Medulla oblongata (tissue), 1 donor: Measurements from ENCODE around the gene ROBO1.
"Not testable (repeated sequence)": the region's sequence is repeated elsewhere in the genome, so short reads cannot be mapped to it uniquely, and the experiment has no call there.

Experiments used
- DNase-seq: peaks from one replicate; pipeline ENCODE4 v3.0.0-alpha.2; 2015; ENCODE audit errors: extremely low spot score

Gene ROBO1

DNA sequence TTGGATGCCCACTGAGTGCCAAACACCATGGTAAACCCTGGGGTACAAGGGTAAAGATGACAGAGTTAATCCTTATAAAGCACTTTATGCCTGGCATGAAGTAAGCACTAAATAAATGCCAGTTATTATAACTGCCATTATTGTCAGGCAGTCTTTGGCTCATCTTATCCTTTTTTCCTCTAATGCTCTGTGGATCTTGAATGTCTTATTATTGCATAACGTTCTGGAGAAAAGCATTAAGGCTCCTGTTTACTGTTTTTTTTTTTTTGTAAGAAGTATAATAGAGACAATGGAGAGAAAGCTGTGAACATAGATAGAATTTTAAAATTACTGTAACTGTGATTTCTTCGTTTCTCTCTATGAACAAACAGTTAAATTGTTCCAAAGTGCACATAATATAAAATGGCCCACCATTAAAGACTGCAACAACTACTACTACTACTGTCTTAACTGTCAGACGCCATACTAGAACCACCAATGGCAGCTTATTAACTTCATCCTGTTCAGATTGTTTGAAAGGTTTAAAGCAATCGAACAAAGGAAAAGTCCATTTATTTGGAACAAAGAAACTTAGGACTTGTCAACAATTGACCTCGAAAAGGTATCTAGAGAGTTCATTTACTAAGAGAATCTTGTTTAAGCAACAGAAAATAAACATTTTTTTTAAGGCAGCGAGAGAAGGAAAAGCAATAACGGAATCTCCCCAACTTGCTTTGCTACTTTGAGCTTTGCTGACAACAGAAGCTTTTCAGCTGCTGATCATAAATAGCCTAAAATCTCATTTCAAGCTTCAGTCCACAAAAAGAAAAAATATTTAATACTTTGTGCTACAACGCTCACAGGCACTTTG, 520.7 kb downstream of the ROBO1 start:
- DNase-seq: no peak

DNA sequence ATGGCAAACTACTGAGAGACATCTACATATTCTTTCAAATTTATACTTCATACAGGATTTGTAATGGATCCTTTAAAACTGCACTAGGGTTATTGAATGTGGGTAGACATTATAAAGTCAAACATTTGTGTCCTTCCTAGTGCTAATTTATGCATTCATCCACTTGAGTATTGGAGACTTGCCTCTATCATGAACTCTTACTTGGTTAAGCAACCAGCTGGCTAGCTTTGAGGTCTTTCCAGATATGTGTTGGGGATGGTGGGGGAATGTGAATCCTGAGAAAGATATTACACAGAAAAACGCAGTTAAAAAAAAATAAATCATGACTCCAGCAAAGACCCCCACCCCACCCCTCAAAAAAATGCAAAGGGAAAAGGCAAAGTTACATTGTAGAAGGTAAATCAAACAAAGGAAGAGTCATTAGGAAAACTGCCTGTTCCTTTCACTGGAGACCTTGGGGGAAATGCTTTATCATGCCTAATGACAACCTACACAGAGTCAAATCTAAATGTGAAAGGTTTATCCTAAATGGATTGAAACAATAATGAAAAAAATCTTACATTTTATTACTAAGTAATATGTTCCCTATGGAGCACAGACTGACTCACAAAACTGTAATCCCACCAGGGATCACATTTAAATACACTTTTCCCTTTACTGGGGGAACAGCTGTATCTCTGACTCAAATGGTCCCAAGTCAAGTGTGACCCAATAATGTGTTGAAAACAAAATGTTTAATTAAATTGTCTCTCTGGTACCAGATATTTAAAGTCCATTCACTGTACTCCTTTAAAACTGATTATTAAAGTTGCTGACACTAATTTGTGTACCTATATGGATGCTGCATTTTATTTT, 522.3 kb downstream of the ROBO1 start:
- no peak for DNase-seq

DNA sequence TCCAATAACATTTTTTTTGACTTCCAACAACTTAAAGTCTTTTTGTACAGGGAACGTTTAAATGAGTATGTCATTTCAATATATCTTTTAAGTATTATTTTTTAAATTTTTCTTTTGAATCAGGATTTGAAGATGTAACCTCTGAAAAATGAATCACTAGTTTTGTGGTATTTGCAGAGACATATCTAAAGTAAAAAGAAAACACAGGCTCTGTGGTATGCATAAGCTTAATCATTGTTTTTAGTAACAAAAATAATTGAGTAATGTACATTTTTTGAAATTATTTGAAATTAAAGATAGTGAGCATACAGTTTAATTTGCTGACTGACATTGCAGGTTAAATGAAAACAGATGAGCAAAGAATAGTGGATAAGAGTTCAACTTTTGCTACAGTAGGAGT, 531.3 kb downstream of the ROBO1 start:
- DNase-seq: no peak

DNA sequence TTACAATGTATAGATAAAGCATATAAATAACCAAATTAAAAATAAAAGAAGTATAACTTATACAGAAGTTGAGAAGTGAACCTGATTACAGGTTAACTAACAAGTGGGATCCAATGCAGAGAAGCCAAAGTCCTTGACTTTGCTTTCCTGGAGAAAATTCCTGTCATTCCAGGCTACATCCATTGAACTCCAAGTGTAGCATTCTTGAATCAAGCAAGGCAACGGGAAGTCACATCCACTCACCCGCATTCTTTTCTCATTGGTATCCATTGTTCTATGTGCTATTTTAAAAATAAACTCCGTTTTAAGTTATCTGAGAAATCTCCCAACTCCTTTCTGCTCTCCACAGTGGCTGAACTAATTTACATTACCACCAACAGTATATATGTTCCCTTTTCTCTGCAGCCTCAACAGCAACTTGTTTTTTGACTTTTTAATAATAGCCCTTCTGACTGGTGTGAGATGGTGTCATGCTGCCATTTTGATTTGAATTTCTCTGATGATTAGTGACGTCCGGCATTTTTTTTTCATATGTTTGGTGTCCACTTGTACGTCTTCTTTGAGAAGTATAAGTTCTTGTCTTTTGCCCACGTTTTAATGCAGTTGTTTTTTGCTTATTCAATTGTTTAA, 534.3 kb downstream of the ROBO1 start:
- DNase-seq: no peak

DNA sequence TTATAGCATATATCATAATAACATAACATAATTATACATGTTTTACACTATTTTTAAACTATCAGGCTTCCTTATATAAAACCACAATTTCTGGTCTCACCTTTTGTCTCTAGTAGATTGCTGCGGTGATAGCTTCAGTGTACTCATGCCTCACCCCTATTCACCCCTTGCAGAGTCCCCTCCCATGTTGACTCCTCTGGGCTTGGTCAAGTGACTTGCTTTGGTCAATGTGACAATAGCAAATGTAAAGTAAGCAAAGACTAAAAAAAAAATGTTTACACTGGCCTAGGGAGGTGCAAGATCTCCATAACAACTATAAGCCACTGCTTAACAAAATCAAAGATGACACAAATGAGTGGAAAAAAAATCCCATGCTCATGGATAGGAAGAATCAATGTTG, 537.5 kb downstream of the ROBO1 start:
- no peak for DNase-seq

DNA sequence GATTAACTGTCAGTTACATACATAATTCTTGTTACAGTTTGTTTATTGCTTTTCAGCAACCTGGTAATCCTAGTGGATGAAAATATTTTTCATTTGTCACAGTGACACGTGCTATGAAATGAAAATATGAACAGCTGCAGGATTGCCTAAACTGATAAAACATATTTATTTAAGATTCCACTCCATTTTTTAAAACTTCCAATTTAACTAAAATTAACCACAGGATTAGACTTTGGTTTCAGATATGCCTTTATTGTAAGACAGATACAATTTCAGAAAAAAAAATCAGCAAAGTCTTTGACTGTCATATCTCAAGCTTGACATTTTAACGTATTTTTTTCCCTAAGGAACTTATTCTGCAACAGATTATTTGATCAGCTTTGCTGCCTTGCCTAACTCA, 550.7 kb downstream of the ROBO1 start:
- DNase-seq: no peak

DNA sequence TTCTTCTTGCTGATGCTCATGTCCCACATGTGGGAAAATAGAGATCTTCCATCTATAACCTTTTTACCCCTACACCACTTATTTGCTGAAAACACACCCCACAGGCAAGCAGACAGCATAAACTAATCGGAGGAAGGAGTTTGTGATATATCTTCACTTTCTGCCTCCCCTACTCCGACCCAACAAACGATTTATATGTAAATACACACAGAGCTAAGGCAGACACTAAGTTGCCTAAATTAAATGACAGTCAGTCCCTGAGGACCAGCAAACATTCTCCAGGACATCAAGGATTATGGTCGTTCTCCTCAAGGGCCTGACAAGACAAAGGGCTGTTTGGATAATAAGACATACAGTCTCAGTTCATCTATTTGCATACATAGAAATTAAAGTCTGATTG, 552.5 kb downstream of the ROBO1 start:
- no peak for DNase-seq

DNA sequence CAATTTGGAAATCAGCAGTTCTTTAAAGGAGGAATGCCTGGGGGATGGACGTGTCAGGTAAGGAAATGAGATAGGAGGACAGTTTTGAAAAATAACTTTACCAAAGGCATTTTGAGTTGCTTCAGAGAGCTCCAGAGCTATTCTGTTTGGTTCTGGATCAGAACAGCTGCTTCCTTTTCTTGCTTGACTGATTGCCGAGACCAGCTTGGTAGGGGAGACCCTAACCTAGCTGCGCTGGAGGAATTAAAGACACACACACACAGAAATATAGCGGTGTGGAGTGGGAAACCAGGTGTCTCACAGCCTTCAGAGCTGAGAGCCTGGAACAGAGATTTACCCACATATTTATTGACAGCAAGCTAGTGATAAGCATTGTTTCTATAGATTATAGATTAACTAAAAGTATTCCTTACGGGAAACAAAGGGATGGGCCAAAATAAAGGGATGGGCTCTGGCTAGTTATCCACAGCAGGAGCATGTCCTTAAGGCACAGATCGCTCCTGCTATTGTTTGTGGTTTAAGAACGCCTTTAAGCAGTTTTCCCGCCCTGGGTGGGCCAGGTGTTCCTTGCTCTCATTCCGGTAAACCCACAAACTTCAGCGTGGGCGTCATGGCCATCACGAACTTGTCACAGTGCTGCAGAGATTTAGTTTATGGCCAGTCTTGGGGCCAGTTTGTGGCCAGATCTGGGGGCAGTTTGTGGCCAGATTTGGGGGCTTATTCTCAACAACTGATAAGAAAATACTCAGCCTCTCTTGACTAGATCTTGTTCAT, 556.0 kb downstream of the ROBO1 start:
- DNase-seq: no peak

DNA sequence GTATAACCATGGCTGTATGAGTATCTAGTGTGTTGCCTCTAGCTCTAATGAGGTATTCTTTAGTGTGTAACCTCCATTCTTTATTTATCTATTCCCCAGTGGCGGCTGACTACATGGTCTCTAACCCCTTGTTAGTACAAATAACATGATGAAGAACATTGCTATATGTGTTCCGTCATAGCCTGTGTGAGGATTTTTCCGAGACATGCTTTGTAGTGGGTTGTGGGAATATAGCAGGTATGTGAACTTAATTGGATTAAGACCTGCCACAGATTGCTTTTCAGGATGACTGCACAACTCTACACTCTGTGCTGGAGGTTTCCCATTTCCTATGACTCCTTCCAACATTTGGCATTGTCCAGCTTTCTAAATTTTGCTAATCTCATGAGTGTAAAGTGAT, 563.4 kb downstream of the ROBO1 start:
- DNase-seq: no peak

DNA sequence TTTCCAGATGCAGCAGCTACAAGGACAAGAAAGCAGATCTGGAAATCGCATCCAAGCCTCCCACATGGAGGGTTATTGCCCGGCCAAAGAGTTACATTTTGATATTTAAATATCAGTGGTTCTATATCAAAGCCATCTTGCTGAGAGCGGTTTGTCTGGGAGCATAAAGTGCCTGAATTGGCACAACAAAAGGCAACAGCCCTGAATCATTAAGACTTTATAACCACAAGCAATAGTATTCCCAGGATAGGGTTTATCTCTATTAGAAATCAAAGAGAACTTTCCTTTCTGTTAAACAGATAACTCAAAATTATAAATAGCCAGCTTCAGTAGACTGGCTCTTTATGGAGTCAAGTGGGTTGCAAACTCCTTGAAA, 564.7 kb downstream of the ROBO1 start:
- DNase-seq: no peak

DNA sequence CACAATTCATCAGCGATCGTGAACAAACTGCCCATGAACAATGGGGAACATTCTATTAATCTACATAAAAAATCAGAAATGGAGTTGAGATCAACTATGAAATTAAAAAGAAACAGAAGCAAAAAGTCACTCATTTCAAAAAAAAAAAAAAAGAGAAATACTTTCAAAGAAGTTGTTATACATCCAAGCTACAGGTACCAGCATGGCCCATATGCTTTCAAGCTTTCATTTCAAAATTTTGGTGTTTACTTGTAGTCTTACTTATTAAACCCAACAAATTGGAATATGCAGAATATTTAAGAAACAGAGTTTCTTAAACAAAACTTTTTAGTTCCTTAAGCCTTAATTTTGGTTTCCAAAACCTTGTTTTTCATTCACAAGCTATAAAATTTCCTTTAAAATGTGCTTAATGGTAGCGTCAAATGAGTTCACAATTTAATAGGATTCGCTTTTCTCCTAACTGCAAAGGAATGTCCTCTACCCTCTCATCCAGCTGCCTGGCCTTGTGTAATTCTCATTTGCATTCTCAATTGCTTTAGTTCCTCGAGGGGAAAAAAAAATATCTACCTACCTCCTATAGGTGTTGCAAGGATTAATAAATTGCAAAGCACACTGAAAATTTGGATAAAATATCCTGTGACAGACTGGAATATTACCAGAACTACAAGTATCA, 565.2 kb downstream of the ROBO1 start:
- DNase-seq: no peak

DNA sequence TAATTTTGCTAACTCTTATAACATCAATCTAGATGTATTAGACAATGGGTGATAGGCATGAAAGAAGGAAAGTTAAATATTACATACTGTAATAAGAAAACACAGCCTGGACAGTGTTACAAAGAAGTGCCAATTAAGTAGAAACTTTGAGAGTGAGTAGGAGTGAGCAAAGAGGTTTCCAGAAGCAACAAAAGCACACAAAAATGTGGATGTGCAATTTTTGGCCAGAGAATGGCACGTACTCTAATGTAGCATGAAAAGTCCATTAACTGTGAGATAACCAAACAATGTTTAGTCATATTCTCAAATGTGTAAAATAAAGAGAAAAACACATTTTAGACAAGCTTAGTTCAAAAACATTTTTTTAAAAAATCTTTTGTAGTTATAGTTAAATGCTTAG, 567.3 kb downstream of the ROBO1 start:
- DNase-seq: no peak

DNA sequence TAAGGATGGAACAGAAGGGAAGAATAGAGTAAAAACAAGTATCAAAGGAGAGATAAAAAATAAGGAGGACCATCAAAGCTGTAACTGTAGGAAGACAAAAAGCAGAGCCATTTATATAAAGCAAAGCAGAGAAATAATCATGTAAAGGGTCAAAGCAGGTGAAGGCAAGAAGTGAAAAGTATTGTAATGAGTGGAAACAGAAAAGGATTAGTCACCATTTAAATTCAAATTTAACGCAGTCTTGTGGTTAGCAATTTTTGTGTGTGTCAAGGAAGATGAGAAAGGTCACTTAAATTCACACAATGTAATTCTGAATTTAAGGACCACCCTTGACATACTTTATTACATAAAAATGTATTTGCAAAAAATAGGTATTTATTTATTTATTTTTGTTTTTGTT, 567.8 kb downstream of the ROBO1 start:
- no peak for DNase-seq

DNA sequence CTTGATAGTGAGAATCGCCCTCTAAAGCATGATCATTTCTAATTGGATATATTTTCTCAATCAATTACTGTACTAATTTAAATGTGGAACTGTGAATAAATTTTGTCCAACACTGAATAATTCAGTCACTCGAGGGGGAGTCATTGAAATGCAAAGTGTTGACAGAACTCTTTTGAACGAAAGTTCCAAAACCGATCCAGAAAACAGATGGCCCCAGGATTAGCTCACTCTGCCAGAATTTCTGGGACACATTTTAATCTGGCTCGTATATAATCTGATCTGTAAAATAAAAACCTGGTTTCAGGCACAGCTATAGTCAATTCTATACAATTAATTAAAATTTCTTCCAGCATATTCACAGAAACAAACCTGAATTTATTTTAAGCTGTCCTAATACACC, 580.4 kb downstream of the ROBO1 start:
- DNase-seq: no peak

DNA sequence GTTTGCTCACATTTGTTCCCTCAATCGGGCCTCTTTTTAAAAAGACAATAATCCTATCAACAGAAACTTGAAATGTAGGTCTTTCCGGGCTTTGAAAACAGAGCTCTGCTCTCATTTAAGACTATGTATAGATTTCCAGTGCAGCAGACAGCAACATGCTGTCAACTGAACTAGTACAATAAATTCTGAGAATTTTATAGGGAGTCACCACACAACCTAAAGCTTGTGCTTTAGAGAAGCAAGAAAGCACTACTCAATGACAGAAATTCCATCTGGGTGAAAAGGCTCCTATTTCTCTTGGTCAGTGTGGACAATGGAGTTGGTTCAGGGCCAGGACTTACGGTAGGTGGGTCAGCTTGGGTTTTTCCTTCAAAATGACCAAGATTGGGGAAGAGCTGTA, 583.5 kb downstream of the ROBO1 start:
- no peak for DNase-seq

DNA sequence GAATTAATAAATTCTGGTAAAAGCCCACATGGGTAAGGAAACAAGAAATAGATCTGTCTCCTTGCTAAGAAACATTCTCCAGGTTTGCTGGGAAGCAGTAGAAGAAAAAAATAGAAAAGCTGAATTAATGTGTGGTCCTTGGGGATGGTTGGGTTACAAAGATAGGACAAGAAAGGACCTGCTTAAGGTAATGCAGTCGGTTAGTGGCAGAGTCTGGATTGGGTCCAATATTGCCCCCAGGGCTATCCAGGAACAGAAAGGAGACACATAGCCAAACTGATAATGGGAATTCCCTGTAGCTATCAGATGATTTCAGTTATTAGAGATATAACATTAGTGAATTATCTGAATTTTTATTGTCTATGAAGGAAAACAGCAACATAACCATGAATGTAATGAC, 584.3 kb downstream of the ROBO1 start:
- DNase-seq: no peak

DNA sequence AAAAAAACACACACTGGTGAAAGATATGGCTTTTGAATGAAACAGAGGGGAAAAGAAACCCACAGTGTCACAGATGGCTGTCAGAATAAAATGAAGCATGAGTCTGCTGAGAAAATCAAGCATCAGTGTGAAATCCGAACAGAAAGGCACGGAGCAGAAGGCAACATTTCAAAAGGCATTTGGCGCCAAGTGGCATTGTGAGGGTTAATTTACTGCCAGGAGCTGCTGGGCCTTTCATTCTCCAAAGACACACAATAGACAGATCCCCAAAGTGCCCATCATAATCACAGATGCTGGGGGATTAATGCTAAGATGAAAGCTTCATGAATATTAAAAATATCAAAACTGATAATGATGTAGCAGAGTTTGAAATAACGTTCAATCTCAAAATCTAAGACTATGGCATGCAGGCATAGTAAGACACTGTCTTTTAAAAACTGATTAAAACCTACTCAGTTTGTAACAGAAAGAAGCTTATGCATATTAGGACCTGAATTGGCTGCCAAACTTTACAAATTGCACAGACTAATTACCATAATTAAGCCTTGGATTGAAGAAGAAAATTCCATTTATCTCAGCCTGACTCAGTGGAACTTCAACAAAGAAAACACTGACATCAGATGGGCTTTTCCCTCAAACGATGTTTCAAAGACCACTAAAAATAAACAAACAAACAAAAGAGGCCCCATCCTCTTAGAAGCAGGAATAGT, 589.2 kb downstream of the ROBO1 start:
- DNase-seq: no peak

DNA sequence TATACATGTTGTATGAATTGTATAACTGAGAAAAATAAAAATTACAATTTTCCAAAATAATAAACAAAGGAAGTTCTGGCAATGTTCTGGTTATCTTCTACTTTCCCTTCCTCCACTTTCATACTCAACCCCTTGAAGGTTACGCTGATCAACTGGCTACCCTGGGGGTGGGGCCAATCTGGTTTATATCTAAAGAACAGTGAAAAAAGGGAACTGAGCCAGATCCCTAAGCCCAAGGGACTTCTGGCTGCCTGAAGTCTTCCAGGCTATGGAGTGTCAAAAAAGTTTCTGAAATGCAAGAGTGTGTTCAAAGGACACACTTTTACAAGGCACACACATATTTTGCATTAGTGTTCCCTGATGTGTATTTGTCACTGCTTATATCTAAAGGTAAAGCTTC, 591.9 kb downstream of the ROBO1 start:
- no peak for DNase-seq

DNA sequence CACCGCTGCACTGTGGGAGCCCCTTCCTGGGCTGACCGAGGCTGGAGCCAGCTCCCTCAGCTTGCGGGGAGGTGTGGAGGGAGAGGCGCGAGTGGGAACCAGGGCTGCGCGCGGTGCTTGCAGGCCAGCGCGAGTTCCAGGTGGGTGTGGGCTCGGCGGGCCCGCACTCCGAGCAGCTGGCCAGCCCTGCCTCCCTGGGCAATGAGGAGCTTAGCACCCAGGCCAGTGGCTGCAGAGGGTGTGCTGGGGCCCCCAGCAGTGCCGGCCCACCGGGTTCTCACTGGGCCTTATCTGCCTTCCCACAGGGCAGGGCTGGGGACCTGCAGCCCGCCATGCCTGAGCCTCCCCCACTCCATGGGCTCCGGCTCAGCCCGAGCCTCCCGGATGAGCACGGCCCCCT, 594.5 kb downstream of the ROBO1 start:
- not testable (repeated sequence) for DNase-seq

DNA sequence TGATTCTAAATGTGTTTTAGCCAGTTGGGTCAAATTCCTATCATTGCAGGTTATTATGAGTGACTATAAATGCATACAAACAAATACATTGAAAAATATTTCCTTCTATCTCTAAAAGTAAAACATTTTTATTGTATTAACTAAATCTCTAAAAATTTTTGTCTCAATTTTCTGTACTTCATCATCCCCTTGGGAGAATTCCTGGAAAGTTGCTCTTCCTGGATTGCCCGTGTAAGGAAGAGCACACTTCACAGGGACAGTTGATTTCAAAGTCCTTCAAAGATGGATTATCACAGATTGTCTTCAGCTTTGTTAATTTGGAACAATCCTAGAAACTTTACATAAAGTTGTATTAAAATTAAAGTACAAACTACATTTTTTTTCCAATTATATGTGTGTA, 595.6 kb downstream of the ROBO1 start:
- DNase-seq: no peak

DNA sequence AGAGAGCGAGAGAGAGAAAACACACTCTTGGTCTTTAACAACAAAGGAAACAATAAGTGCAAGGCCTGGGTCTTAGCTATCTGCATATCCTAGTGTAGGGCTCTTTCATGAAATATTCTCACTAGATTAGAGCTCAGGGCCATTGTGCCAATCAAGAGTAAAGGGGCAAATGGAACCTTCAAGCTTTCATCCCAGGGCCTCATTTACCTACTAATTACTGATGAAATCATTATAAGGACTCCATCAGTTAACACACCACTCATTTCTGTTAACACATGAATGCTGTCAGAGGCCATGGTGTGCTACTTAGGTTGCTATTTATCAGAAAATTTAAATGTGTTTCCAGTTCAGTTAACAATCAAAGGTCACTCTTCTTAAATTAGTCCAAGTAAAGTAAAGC, 597.8 kb downstream of the ROBO1 start:
- DNase-seq: no peak
